ENCODE data around the gene CENPS. TPM values are rescaled to one million over a fixed set of nuclear protein-coding genes. Genes with fewer than 3 reads are reported as not detected.
A peak's percentile ranks its signal among the peaks of the same experiment; 100 is the strongest.

Gene CENPS
- total RNA-seq, 2 experiments from 2014 or later, result 13.6 to 18.4 TPM

DNA sequence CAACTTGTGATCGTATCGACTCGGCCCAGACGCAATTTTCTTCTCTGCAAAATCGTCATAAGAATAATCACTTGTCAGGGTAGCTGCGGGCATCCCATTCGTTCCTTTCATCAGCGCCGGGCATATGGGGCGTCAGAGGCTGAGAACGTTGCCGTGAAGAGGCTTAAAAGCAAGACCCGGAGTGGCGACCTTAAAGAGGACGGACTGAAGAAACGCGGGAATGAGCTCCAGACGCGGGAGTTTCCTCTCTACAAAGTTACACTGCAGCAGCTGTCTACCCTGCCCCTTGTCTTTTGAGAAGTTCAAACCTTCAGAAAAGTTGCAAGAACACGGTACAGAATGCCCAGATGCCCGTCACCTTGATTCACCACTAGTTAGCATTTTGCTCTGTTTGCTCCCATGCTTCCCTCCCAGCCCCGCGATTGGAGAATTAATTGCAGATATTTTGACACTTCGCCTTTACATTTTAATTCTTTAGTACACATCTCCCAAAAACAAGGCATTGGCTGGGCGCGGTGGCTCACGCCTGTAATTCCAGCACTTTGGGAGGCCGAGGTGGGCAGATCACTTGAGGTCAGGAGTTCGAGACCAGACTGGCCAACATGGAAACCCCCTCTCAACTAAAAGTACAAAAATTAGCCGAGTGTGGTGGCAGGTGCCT is 967 bp downstream of the CENPS start:
- Histone ChIP-seq H3K79me2 (ENCODE audit: insufficient read depth, low read depth, low read length) (no peaks in the 10 kb centered on the region; the same call in 1 of the 2 replicates), H3K9me3 (ENCODE audit: low read length) (no peaks in the 10 kb centered on the region), H3K4me3 (ENCODE audit: low read depth, low read length, poor library complexity, severe bottlenecking) (peak overlapping the region; percentile 78), H3K9me2 (ENCODE audit: insufficient read depth, low read length) (no peaks in the 10 kb centered on the region), H2AFZ (ENCODE audit: low read length) (peak overlapping the region; percentile 58; the same call in 1 of the 2 replicates), H3K4me2 (ENCODE audit: low read length) (peak overlapping the region; percentile 74), H3K27ac (ENCODE audit: low read depth, low read length, poor library complexity, severe bottlenecking) (peak overlapping the region; percentile 67), H3K36me3 (ENCODE audit: insufficient read depth, low read length) (no peaks in the 10 kb centered on the region; the same call in 1 of the 2 replicates), H3K4me1 (ENCODE audit: insufficient read depth, low read length, poor library complexity, severe bottlenecking) (peaks cover 32% of the 10 kb centered on the region), H4K20me1 (ENCODE audit: insufficient read depth, low read length) (no peaks in the 10 kb centered on the region)
- ChIA-PET POLR2A (no interaction called here), CTCF (ENCODE audit: unreplicated experiment) (no interaction called here)
- no peak for TF ChIP-seq EZH2phosphoT487 (IDR thresholded peaks at IDR 0.05; ENCODE audit: borderline replicate concordance, low read depth, low read length)
- TF ChIP-seq, protein P1, sequence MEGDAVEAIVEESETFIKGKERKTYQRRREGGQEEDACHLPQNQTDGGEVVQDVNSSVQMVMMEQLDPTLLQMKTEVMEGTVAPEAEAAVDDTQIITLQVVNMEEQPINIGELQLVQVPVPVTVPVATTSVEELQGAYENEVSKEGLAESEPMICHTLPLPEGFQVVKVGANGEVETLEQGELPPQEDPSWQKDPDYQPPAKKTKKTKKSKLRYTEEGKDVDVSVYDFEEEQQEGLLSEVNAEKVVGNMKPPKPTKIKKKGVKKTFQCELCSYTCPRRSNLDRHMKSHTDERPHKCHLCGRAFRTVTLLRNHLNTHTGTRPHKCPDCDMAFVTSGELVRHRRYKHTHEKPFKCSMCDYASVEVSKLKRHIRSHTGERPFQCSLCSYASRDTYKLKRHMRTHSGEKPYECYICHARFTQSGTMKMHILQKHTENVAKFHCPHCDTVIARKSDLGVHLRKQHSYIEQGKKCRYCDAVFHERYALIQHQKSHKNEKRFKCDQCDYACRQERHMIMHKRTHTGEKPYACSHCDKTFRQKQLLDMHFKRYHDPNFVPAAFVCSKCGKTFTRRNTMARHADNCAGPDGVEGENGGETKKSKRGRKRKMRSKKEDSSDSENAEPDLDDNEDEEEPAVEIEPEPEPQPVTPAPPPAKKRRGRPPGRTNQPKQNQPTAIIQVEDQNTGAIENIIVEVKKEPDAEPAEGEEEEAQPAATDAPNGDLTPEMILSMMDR (conservative IDR thresholded peaks at IDR 0.05; ENCODE audit: low read length), result no peak
- TSS peak; percentile 80 for BruUV-seq (replicated peaks)
- intact Hi-C loops (cut with micrococcal nuclease; ENCODE audit: unreplicated experiment), result no loop called here
- DNase-seq (ENCODE audit: low spot score), result peak; percentile 33

- CTCF ChIA-PET (ENCODE audit: unreplicated experiment), result no interaction called here
Observed at GRCh38 chr1:10432910-10433700, 2.9 kb downstream of the CENPS start.

More at GRCh38 chr1:10432910-10433700, 2.9 kb downstream of the CENPS start:
- no peaks in the 10 kb centered on the region for H3K9me2 ChIP-seq (ENCODE audit: insufficient read depth, low read length)
- H4K20me1 ChIP-seq (ENCODE audit: insufficient read depth, low read length), result no peaks in the 10 kb centered on the region
- peaks cover 32% of the 10 kb centered on the region for H3K4me1 ChIP-seq (ENCODE audit: insufficient read depth, low read length, poor library complexity, severe bottlenecking)
- no peak overlapping the region for H3K27ac ChIP-seq (ENCODE audit: low read depth, low read length, poor library complexity, severe bottlenecking)
- no peaks in the 10 kb centered on the region; the same call in 1 of the 2 replicates for H3K36me3 ChIP-seq (ENCODE audit: insufficient read depth, low read length)
- TF ChIP-seq, protein P1 (conservative IDR thresholded peaks at IDR 0.05; ENCODE audit: low read length), result no peak
- no peak for TF ChIP-seq EZH2phosphoT487 (IDR thresholded peaks at IDR 0.05; ENCODE audit: borderline replicate concordance, low read depth, low read length)
- no peaks in the 10 kb centered on the region for H3K9me3 ChIP-seq (ENCODE audit: low read length)
- peak; percentile 18 for DNase-seq (ENCODE audit: low spot score)
- no peak overlapping the region for H3K4me3 ChIP-seq (ENCODE audit: low read depth, low read length, poor library complexity, severe bottlenecking)
- H3K79me2 ChIP-seq (ENCODE audit: insufficient read depth, low read depth, low read length), result no peaks in the 10 kb centered on the region; the same call in 1 of the 2 replicates
- H3K4me2 ChIP-seq (ENCODE audit: low read length), result peak overlapping the region; percentile 74
- intact Hi-C loops (cut with micrococcal nuclease; ENCODE audit: unreplicated experiment), result no loop called here
- no peak overlapping the region for H2AFZ ChIP-seq (ENCODE audit: low read length)
- BruUV-seq (replicated peaks), result no TSS peak
- POLR2A ChIA-PET, result interaction anchor here (0.5 to 0.6 kb wide), 3 partner anchors 11 to 621 kb away, joined by 3 to 8 read pairs (median 5); no protein-coding TSS in a partner anchor
